Mesendoderm (in vitro differentiated cells): Measurements from ENCODE around the gene ASB1.

Experiments
- DNase-seq: peaks from one replicate; pipeline ENCODE4 v3.0.0; 2013
- H2AK5ac ChIP-seq: 2 replicates; pipeline ENCODE4 v1.6.1; 2013; ENCODE audit warnings: low read length, inconsistent platforms
- H2BK120ac ChIP-seq: 2 replicates; pipeline ENCODE4 v1.6.1; 2013; ENCODE audit warnings: low read depth, mild to moderate bottlenecking, low read length, moderate library complexity, mixed read lengths
- H2BK15ac ChIP-seq: replicated peaks from 2 replicates; pipeline ENCODE4 v1.6.1; 2013; ENCODE audit warnings: low read depth, mild to moderate bottlenecking, moderate library complexity
- H2BK5ac ChIP-seq: 2 replicates; pipeline ENCODE4 v1.6.1; 2013; ENCODE audit warnings: low read length, inconsistent platforms
- H3K18ac ChIP-seq: 2 replicates; pipeline ENCODE4 v1.6.1; 2013; ENCODE audit warnings: mild to moderate bottlenecking, low read length, mixed read lengths
- H3K23ac ChIP-seq: one replicate; pipeline ENCODE4 v1.6.1; 2013; ENCODE audit warnings: low read length
- H3K27ac ChIP-seq: 2 replicates; pipeline ENCODE4 v1.5.1; 2013; ENCODE audit warnings: low read depth, mild to moderate bottlenecking, inconsistent platforms, low read length, moderate library complexity
- H3K27me3 ChIP-seq: 2 replicates; pipeline ENCODE4 v1.6.1; 2013; ENCODE audit warnings: low read length, control low read depth, mild to moderate bottlenecking, inconsistent platforms; ENCODE audit not compliant: insufficient read depth, poor library complexity
- H3K36me3 ChIP-seq: 2 replicates; pipeline ENCODE4 v1.6.1; 2013; ENCODE audit warnings: low read length, inconsistent platforms; ENCODE audit not compliant: control insufficient read depth, insufficient read depth
- H3K4ac ChIP-seq: one replicate; pipeline ENCODE4 v1.6.1; 2013; ENCODE audit warnings: low read depth, mild to moderate bottlenecking, low read length, moderate library complexity
- H3K4me1 ChIP-seq: 2 replicates; pipeline ENCODE4 v1.6.1; 2013; ENCODE audit warnings: low read depth, low read length, inconsistent platforms; ENCODE audit not compliant: control insufficient read depth
- H3K4me2 ChIP-seq: 2 replicates; pipeline ENCODE4 v1.6.1; 2013; ENCODE audit warnings: low read length
- H3K4me3 ChIP-seq: 2 replicates; pipeline ENCODE4 v1.5.1; 2013; ENCODE audit warnings: mild to moderate bottlenecking, low read length
- H3K56ac ChIP-seq: one replicate; pipeline ENCODE4 v1.6.1; 2013; ENCODE audit warnings: low read length
- H3K79me1 ChIP-seq: 2 replicates; pipeline ENCODE4 v1.6.1; 2013; ENCODE audit warnings: low read length, inconsistent platforms
- H3K79me2 ChIP-seq: 2 replicates; pipeline ENCODE4 v1.6.1; 2013; ENCODE audit warnings: mild to moderate bottlenecking, low read length; ENCODE audit not compliant: control insufficient read depth, insufficient read depth
- H3K9ac ChIP-seq: 2 replicates; pipeline ENCODE4 v1.6.1; 2013; ENCODE audit warnings: low read length, inconsistent platforms
- H4K5ac ChIP-seq: one replicate; pipeline ENCODE4 v1.6.1; 2013; ENCODE audit warnings: low read length
- H4K8ac ChIP-seq: one replicate; pipeline ENCODE4 v1.6.1; 2013; ENCODE audit warnings: low read depth, mild to moderate bottlenecking, control low read depth, low read length, moderate library complexity
- WGBS: extraction: QIAGEN DNeasy Blood & Tissue Kit; methylation state at CpG from one replicate; pipeline ENCODE4 v1.1.7; 2013; ENCODE audit warnings: low lambda C conversion rate, missing lambda C conversion rate; ENCODE audit not compliant: insufficient coverage; ENCODE audit errors: extremely low coverage; 5-methylcytosine and 5-hydroxymethylcytosine counted together

ASB1 gene

DNA sequence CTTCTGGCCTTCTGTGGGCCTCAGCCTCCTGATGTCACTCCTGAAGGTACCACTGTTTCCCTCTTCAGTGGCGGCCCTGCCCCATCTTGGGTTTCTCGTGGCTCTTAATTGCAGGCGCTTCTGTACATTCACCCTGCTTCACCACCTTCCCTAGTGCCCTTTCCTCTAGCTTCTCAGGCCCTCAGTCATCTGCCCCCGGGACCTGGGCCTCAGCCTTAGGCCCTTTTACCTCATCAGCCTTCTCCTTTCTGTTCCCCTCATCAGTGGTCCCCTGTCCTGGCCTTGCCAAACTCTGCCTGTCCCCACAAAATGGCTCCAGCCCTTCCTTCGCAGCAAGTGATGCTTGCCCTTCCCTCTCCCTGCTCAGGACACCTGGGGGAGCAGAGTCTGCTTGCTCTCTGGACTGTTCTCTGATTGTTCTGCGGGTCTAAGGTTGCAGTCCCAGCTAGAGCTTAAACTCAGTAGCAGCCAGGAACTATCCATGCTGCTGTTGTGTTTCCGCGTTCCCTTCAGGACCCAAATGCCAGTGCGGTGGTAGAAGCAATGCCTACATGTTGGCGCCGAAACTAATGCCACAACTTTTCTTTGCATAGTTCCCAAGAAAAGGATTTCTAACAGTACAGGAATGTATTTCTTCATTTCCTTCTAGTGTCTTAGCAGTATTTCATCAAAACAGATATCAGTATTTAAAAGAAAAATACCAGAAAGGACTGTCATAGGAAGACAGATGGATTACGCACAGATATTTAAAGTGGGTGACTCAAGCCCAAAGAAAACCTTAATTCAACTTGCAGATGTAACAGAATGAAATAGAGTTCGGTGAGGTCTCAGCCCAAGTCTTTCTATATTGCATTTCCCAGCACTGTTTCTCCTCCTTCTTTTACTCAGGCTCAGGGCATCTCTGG is 7.5 kb downstream of the ASB1 start:
- Histone ChIP-seq H2BK15ac (no peak overlapping the region), H2BK5ac (no peak overlapping the region), H3K36me3 (peaks cover 7% of the 10 kb centered on the region), H3K27me3 (no peaks in the 10 kb centered on the region), H3K18ac (no peak overlapping the region), H3K56ac (no peak overlapping the region), H3K79me1 (peaks cover 24% of the 10 kb centered on the region), H3K27ac (no peak overlapping the region), H3K4me1 (no peaks in the 10 kb centered on the region), H3K23ac (no peak overlapping the region), H3K9ac (no peak overlapping the region), H3K4me3 (no peak overlapping the region), H3K79me2 (peaks cover 27% of the 10 kb centered on the region), H2AK5ac (no peak overlapping the region), H2BK120ac (no peak overlapping the region), H3K4me2 (no peak overlapping the region), H4K8ac (no peak overlapping the region), H4K5ac (no peak overlapping the region), H3K4ac (no peak overlapping the region)
- no CpG with 5 or more reads among the region's 13 CpGs for WGBS
- no peak for DNase-seq

DNA sequence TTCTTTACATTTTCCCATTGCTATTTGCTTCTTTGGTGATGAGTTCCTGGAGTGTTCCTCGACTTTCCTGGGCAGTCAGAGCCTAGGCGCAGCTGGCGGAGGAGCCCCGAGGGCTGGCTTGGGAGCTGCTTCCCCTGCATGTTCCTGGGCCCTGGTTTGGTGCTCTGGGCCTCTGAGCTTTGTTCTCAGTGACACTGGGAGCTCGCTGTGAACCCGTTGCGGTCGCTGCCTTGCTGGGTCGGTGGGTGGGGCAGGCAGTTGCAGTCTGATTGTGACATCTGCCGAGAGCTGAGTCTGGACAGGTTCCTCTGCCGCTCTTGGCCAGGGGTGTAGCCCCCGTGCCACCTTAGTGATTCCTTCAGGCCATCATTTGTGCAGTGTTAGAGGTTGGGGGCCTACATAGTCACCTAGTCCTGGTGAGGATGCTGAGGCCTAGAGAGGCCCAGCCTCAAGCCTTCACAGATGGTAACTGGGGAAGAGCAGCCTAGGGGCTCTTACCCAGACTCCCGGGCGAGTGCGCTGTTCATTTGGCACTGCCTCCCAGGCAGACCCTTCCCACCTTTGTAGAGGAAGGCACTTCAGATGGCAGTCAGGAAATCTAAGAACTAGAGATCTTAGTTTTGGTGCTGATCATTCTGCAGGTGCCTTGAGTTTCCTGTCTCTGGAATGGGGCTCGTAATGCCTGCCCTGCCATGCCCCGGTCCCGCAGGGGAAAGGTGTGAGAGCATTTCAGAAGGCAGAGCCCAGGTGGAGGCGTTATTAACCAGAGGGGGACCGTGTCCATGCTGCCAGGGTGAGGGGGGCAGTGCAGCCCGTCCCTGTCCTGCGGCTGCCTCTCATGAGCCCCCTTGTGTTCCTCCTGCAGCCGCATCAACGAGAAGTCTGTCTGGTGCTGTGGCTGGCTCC is 8.4 kb downstream of the ASB1 start:
- Histone ChIP-seq H3K27ac (no peak overlapping the region), H2BK15ac (no peak overlapping the region)
- WGBS = no CpG with 5 or more reads among the region's 24 CpGs

GRCh38 chr2:238435752-238436096 is 9.0 kb downstream of the ASB1 start:
- Histone ChIP-seq H3K27me3 (no peaks in the 10 kb centered on the region), H3K4me2 (no peak overlapping the region), H3K4me1 (no peaks in the 10 kb centered on the region), H3K4me3 (no peak overlapping the region), H2BK5ac (no peak overlapping the region), H3K23ac (no peak overlapping the region), H3K9ac (no peak overlapping the region), H3K18ac (no peak overlapping the region), H3K79me2 (peaks cover 27% of the 10 kb centered on the region), H4K8ac (no peak overlapping the region), H2BK15ac (no peak overlapping the region), H3K56ac (no peak overlapping the region), H3K27ac (no peak overlapping the region), H3K36me3 (peaks cover 9% of the 10 kb centered on the region), H3K79me1 (peaks cover 29% of the 10 kb centered on the region), H3K4ac (no peak overlapping the region), H2AK5ac (no peak overlapping the region), H2BK120ac (no peak overlapping the region), H4K5ac (no peak overlapping the region)
- WGBS = no CpG with 5 or more reads among the region's 20 CpGs
- DNase-seq = no peak

More for the DNA sequence above, 8.4 kb downstream of the ASB1 start:
- Histone ChIP-seq H3K4me2 (no peak overlapping the region), H3K4me3 (no peak overlapping the region), H2BK120ac (no peak overlapping the region), H4K5ac (no peak overlapping the region), H3K79me2 (peaks cover 28% of the 10 kb centered on the region), H2AK5ac (no peak overlapping the region), H3K23ac (no peak overlapping the region), H3K79me1 (peaks cover 27% of the 10 kb centered on the region), H3K56ac (no peak overlapping the region), H2BK5ac (no peak overlapping the region), H3K36me3 (peaks cover 9% of the 10 kb centered on the region), H4K8ac (no peak overlapping the region), H3K4ac (no peak overlapping the region), H3K4me1 (no peaks in the 10 kb centered on the region), H3K27me3 (no peaks in the 10 kb centered on the region), H3K18ac (no peak overlapping the region), H3K9ac (no peak overlapping the region)
- no peak for DNase-seq

- no peak overlapping the region for H3K18ac ChIP-seq
- H2BK5ac ChIP-seq = no peak overlapping the region
- H3K4me2 ChIP-seq = no peak overlapping the region
- H3K27me3 ChIP-seq = no peaks in the 10 kb centered on the region
- WGBS = no CpG with 5 or more reads among the region's 24 CpGs
- H3K4ac ChIP-seq = no peak overlapping the region
- peak; percentile 28 for DNase-seq
- H3K56ac ChIP-seq = no peak overlapping the region
- H2BK120ac ChIP-seq = no peak overlapping the region
- peaks cover 21% of the 10 kb centered on the region for H3K79me2 ChIP-seq
- no peak overlapping the region for H2BK15ac ChIP-seq
- H3K23ac ChIP-seq = no peak overlapping the region
- no peak overlapping the region for H3K27ac ChIP-seq
- no peaks in the 10 kb centered on the region for H3K4me1 ChIP-seq
- no peak overlapping the region for H2AK5ac ChIP-seq
- peaks cover 5% of the 10 kb centered on the region for H3K36me3 ChIP-seq
- H3K9ac ChIP-seq = no peak overlapping the region
- H3K4me3 ChIP-seq = no peak overlapping the region
- H4K5ac ChIP-seq = no peak overlapping the region
- peaks cover 25% of the 10 kb centered on the region for H3K79me1 ChIP-seq
- H4K8ac ChIP-seq = no peak overlapping the region
Observed at GRCh38 chr2:238438856-238439849, 12.4 kb downstream of the ASB1 start.

DNA sequence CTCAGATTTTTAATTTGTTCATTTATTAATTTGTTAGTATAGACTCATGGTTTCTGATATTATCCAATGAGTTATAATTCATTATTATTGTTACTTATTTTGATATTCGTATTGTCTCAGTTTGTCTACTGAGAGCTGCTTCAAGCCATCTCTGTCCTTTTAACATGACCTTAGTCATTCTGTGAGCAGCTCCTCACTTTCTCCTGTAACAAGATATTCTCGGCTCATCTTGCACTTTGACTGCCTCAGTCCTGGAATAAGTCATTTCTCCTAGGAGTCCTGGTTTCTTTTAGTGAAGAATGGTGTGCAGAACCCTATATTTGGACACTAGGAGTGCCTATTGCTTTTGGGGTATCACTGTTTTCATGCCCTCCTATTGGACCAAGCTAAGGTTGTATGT is 13.2 kb downstream of the ASB1 start:
- Histone ChIP-seq H2BK15ac (no peak overlapping the region), H3K4me1 (no peaks in the 10 kb centered on the region), H3K27me3 (no peaks in the 10 kb centered on the region), H4K5ac (no peak overlapping the region), H4K8ac (no peak overlapping the region), H3K23ac (no peak overlapping the region), H2AK5ac (no peak overlapping the region), H3K18ac (no peak overlapping the region), H3K4me3 (no peak overlapping the region), H3K4ac (no peak overlapping the region), H2BK5ac (no peak overlapping the region), H3K79me1 (peaks cover 23% of the 10 kb centered on the region), H3K27ac (no peak overlapping the region), H3K56ac (no peak overlapping the region), H3K36me3 (peaks cover 8% of the 10 kb centered on the region), H2BK120ac (no peak overlapping the region), H3K9ac (no peak overlapping the region), H3K4me2 (no peak overlapping the region), H3K79me2 (peaks cover 21% of the 10 kb centered on the region)
- no peak for DNase-seq
- no CpG with 5 or more reads among the region's 2 CpGs for WGBS
